Gastrocnemius medialis (tissue), 4 donors: Measurements from ENCODE around the gene SLC7A6OS. TPM values are rescaled to one million over a fixed set of nuclear protein-coding genes. Genes with fewer than 3 reads are reported as not detected.
A peak's percentile ranks its signal among the peaks of the same experiment; 100 is the strongest.

Experiments used
- ATAC-seq, 2 donors: fragments of 150-250 bp; one replicate each; pipeline ENCODE4 v1.9.1; 2016
- DNase-seq, 2 donors: peaks; one replicate each; pipeline ENCODE4 v3.0.0-alpha.2; 2019
- H3K27ac ChIP-seq, 4 donors: fragments of 200-600 bp; sonication (generic); 1 replicate in 1 of 4; 2 replicates in 3 of 4; pipeline ENCODE4 v1.5.1; 2016 to 2018; ENCODE audit warnings: mild to moderate bottlenecking in 2 of 4, moderate library complexity in 1 of 4
- H3K27me3 ChIP-seq, 3 donors: fragments of 200-600 bp; sonication (generic) in 2 of 3; 1 replicate in 1 of 3; 2 replicates in 2 of 3; pipeline versions ENCODE4 v1.5.1 to v1.6.0; 2016 to 2019; ENCODE audit warnings: mild to moderate bottlenecking in 1 of 3, moderate library complexity in 1 of 3
- H3K36me3 ChIP-seq, 2 donors: fragments of 200-600 bp; sonication (generic) in 1 of 2; one replicate each; pipeline ENCODE4 v1.5.1; 2017 to 2018
- H3K4me1 ChIP-seq, 2 donors: fragments of 200-600 bp; sonication (generic) in 1 of 2; one replicate each; pipeline ENCODE4 v1.5.1; 2016 to 2017; ENCODE audit warnings: mild to moderate bottlenecking in 2 of 2
- H3K4me3 ChIP-seq, 4 donors: fragments of 200-600 bp; sonication (generic) in 3 of 4; 1 replicate in 1 of 4; 2 replicates in 3 of 4; pipeline ENCODE4 v1.5.1; 2016 to 2019; ENCODE audit warnings: mild to moderate bottlenecking in 2 of 4
- H3K9me3 ChIP-seq, 3 donors: fragments of 200-600 bp; sonication (generic) in 2 of 3; 1 replicate in 1 of 3; 2 replicates in 2 of 3; pipeline ENCODE4 v1.5.1; 2016 to 2019
- POLR2A ChIP-seq, 2 donors: fragments of 450-650 bp; IDR thresholded peaks; one replicate each; pipeline ENCODE4 v1.6.1; 2017; ENCODE audit warnings: antibody characterized with exemption in 2 of 2, mild to moderate bottlenecking in 2 of 2, moderate library complexity in 2 of 2
- in situ Hi-C, 4 donors: fragments of 200-750 bp; cut with MboI; loops; one replicate each; pipeline versions ENCODE4 v1.15.0 to v1.8.0; 2017; ENCODE audit warnings: low sequenced_read_pairs in 4 of 4
- intact Hi-C: fragments of 100-400 bp; cut with DNase I; formaldehyde crosslinking; loops from one replicate; pipeline ENCODE4 v1.15.1; 2023; ENCODE audit warnings: low total_unique reads
- total RNA-seq, 4 donors: library from RNA; depleted of rRNA; stranded (reverse); fragments of >200 nt; gene quantifications; one replicate each; pipeline versions ENCODE4 v1.1.0 to v1.2.3, GENCODE V29; 2016
- TF ChIP-seq, protein P1 (sequence below), 5 experiments: fragments of 450-650 bp in 3 of 5; fragments of 200-600 bp in 2 of 5; sonication (generic) in 2 of 5; IDR thresholded peaks in 4 of 5; conservative IDR thresholded peaks in 1 of 5; 1 replicate in 4 of 5; 2 replicates in 1 of 5; pipeline ENCODE4 v1.5.1; 2016 to 2019; ENCODE audit warnings: antibody characterized with exemption in 5 of 5, mild to moderate bottlenecking in 3 of 5, moderate library complexity in 3 of 5

The SLC7A6OS gene
- total RNA-seq, 4 donors from 2014 or later, result 5.0 to 8.8 (median 7.3) TPM

DNA sequence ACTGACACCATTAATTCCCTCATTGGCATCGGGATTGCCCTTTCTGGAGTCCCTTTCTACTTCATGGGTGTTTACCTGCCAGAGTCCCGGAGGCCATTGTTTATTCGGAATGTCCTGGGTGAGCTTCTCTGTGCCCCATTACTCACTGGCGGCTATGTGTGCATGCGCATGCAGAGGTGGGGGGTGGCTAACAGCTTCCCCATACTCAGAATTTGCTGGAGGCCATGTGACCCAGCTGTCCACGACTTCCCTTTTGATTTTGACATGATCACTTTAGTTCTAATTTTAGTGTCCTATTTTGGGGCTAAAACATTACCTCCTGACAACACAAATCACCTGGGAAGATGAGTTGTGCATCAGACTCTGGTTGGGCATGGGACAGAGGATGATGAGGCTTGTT, 14.1 kb downstream of the SLC7A6OS start:
- TF ChIP-seq, protein P1, sequence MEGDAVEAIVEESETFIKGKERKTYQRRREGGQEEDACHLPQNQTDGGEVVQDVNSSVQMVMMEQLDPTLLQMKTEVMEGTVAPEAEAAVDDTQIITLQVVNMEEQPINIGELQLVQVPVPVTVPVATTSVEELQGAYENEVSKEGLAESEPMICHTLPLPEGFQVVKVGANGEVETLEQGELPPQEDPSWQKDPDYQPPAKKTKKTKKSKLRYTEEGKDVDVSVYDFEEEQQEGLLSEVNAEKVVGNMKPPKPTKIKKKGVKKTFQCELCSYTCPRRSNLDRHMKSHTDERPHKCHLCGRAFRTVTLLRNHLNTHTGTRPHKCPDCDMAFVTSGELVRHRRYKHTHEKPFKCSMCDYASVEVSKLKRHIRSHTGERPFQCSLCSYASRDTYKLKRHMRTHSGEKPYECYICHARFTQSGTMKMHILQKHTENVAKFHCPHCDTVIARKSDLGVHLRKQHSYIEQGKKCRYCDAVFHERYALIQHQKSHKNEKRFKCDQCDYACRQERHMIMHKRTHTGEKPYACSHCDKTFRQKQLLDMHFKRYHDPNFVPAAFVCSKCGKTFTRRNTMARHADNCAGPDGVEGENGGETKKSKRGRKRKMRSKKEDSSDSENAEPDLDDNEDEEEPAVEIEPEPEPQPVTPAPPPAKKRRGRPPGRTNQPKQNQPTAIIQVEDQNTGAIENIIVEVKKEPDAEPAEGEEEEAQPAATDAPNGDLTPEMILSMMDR (IDR thresholded peaks at IDR 0.05 in 4 of 5, conservative IDR thresholded peaks at IDR 0.05 in 1 of 5), result no peak
- TF ChIP-seq POLR2A (IDR thresholded peaks at IDR 0.05), result no peak
- intact Hi-C loops (no loop called here), in situ Hi-C loops (no loop called here)
- Histone ChIP-seq H3K27ac (peak overlapping the region; percentile 74 to 95 (median 82)), H3K4me3 (no peak overlapping the region), H3K27me3 (no peaks in the 10 kb centered on the region), H3K36me3 (peaks cover 0 to 100% of the 10 kb centered on the region in 2 donors), H3K4me1 (peaks cover 28 to 35% of the 10 kb centered on the region in 2 donors), H3K9me3 (no peaks in the 10 kb centered on the region)
- DNase-seq (peak in 1 of 2 donors; percentile 17), ATAC-seq (no peak)

DNA sequence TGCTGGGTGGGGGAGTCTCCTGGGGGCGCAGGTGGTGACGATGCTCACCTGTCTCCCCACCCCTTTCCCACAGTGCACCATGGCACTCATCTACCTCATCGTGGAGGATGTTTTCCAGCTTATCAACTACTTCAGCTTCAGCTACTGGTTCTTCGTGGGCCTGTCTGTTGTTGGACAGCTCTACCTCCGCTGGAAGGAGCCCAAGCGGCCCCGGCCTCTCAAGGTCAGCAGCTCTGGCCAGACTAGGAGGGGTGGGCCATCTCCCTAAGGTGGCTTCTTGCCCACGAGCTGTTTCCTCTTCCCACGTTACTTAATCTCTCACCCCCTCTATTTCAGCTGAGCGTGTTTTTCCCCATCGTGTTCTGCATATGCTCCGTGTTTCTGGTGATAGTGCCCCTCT, 14.5 kb downstream of the SLC7A6OS start:
- H3K27ac ChIP-seq, result peak overlapping the region; percentile 74 to 95 (median 82)
- in situ Hi-C loops, result no loop called here
- ATAC-seq (no peak), DNase-seq (peak in 1 of 2 donors; percentile 27)
- H3K27me3 ChIP-seq, result no peaks in the 10 kb centered on the region
- no peaks in the 10 kb centered on the region for H3K9me3 ChIP-seq
- H3K36me3 ChIP-seq, result peaks cover 0 to 100% of the 10 kb centered on the region in 2 donors
- no peak for TF ChIP-seq POLR2A (IDR thresholded peaks at IDR 0.05)
- TF ChIP-seq, protein P1 (IDR thresholded peaks at IDR 0.05 in 4 of 5, conservative IDR thresholded peaks at IDR 0.05 in 1 of 5), result no peak
- peaks cover 32 to 35% of the 10 kb centered on the region in 2 donors for H3K4me1 ChIP-seq
- H3K4me3 ChIP-seq, result no peak overlapping the region
- intact Hi-C loops, result no loop called here

DNA sequence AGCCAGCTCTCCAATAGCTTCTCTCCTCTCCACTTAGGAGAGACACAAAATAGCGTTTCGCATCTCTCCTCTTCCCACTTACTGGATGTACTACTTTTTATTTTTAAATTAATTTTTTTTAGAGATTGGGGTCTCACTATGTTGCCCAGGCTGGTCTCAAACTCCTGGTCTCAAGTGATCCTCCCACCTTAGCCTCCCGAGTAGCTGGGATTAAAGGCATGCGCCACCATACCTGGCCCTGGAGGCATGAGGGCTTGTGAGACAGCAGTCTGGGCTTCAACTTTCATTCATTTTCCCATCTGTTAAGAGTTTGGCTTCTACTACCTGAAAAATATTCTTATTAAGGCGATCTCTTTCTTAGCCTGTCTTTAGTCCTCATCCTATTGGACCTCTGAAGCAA, 18.3 kb downstream of the SLC7A6OS start:
- DNase-seq (no peak), ATAC-seq (no peak)
- TF ChIP-seq, protein P1 (IDR thresholded peaks at IDR 0.05 in 4 of 5, conservative IDR thresholded peaks at IDR 0.05 in 1 of 5), result no peak
- no peak for TF ChIP-seq POLR2A (IDR thresholded peaks at IDR 0.05)
- H3K9me3 ChIP-seq, result no peaks in the 10 kb centered on the region
- no peaks in the 10 kb centered on the region for H3K27me3 ChIP-seq
- peaks cover 0 to 86% of the 10 kb centered on the region in 2 donors for H3K36me3 ChIP-seq
- intact Hi-C loops, result no loop called here
- H3K4me3 ChIP-seq, result no peak overlapping the region
- peak overlapping the region; percentile 86 to 99 (median 95) for H3K27ac ChIP-seq
- H3K4me1 ChIP-seq, result peaks cover 43 to 53% of the 10 kb centered on the region in 2 donors
- in situ Hi-C loops, result no loop called here

DNA sequence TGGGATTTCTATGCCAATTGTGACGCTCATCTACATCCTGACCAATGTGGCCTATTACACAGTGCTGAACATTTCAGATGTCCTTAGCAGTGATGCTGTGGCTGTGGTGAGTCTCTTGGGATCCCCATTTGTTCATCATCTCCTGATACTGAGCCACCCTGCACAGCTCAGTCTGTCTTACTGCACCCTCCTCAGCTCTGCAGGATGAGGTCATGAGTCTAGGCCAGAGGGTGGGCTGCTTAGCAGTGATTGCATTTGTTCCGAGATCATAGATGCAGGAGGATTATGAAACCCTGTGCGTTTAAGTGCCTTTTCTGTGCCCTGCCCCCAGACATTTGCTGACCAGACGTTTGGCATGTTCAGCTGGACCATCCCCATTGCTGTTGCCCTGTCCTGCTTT, 19.5 kb downstream of the SLC7A6OS start:
- no peak overlapping the region for H3K4me3 ChIP-seq
- peaks cover 0 to 85% of the 10 kb centered on the region in 2 donors for H3K36me3 ChIP-seq
- H3K27me3 ChIP-seq, result no peaks in the 10 kb centered on the region
- DNase-seq, result no peak
- in situ Hi-C loops (no loop called here), intact Hi-C loops (no loop called here)
- no peaks in the 10 kb centered on the region for H3K9me3 ChIP-seq
- ATAC-seq, result no peak
- peaks cover 49 to 54% of the 10 kb centered on the region in 2 donors for H3K4me1 ChIP-seq
- TF ChIP-seq, protein P1 (IDR thresholded peaks at IDR 0.05 in 4 of 5, conservative IDR thresholded peaks at IDR 0.05 in 1 of 5), result no peak
- no peak for TF ChIP-seq POLR2A (IDR thresholded peaks at IDR 0.05)
- H3K27ac ChIP-seq, result peak overlapping the region; percentile 86 to 99 (median 95)

DNA sequence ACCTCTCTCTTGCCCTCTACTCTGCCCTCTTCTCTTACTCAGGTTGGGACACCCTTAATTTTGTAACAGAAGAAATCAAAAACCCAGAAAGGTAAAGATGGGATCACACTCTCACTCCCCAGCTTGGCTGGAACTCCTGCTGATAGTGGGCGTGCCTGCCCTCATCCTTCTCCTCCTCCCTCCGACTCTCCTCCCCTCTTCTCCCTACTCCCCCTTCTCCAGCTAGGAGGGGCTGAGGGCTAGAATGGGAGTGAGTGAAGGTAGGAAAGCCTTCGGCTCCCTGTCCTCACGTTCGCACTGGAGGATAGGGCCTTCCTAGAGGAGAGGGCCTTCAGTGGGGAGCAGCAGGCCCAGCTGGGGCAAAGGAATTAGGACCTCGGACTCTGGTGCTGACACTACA, 20.3 kb downstream of the SLC7A6OS start:
- Histone ChIP-seq H3K4me1 (peaks cover 54 to 57% of the 10 kb centered on the region in 2 donors), H3K4me3 (no peak overlapping the region)
- intact Hi-C loops, result no loop called here

More for the DNA sequence above, 20.3 kb downstream of the SLC7A6OS start:
- peaks cover 0 to 80% of the 10 kb centered on the region in 2 donors for H3K36me3 ChIP-seq
- H3K27ac ChIP-seq, result peak overlapping the region; percentile 86 to 99 (median 95)
- no peak for ATAC-seq
- DNase-seq, result no peak
- H3K27me3 ChIP-seq, result no peaks in the 10 kb centered on the region
- H3K9me3 ChIP-seq, result no peaks in the 10 kb centered on the region
- no peak for TF ChIP-seq POLR2A (IDR thresholded peaks at IDR 0.05)
- TF ChIP-seq, protein P1 (IDR thresholded peaks at IDR 0.05 in 4 of 5, conservative IDR thresholded peaks at IDR 0.05 in 1 of 5), result no peak
- in situ Hi-C loops, result no loop called here
